ENCODE results near the gene EPHA1. TPM values are rescaled to one million over a fixed set of nuclear protein-coding genes. Genes with fewer than 3 reads are reported as not detected.
"Not testable (repeated sequence)": the region's sequence is repeated elsewhere in the genome, so short reads cannot be mapped to it uniquely, and the experiment has no call there.

Gene EPHA1
- total and polyA plus RNA-seq, 10 donors: 0.80 to 4.5 (median 2.3) TPM

- 93 to 99% (median 97%) methylated on average over 6 of the region's 6 CpGs for WGBS, 5 donors
- H3K27ac ChIP-seq: peak overlapping the region in 2 of 8 donors; percentile 7 to 59
- no peaks in the 10 kb centered on the region for H3K9me3 ChIP-seq
- H3K27me3 ChIP-seq (replicated peaks in 1 of 7): no peaks in the 10 kb centered on the region
- peaks cover 4 to 85% (median 49%) of the 10 kb centered on the region in 6 donors for H3K4me1 ChIP-seq
- no peak for TF ChIP-seq POLR2AphosphoS5 (IDR thresholded peaks at IDR 0.05)
- no peak for TF ChIP-seq POLR2A (IDR thresholded peaks at IDR 0.05)
- TF ChIP-seq, protein P1, sequence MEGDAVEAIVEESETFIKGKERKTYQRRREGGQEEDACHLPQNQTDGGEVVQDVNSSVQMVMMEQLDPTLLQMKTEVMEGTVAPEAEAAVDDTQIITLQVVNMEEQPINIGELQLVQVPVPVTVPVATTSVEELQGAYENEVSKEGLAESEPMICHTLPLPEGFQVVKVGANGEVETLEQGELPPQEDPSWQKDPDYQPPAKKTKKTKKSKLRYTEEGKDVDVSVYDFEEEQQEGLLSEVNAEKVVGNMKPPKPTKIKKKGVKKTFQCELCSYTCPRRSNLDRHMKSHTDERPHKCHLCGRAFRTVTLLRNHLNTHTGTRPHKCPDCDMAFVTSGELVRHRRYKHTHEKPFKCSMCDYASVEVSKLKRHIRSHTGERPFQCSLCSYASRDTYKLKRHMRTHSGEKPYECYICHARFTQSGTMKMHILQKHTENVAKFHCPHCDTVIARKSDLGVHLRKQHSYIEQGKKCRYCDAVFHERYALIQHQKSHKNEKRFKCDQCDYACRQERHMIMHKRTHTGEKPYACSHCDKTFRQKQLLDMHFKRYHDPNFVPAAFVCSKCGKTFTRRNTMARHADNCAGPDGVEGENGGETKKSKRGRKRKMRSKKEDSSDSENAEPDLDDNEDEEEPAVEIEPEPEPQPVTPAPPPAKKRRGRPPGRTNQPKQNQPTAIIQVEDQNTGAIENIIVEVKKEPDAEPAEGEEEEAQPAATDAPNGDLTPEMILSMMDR (IDR thresholded peaks at IDR 0.05 in 8 of 11, conservative IDR thresholded peaks at IDR 0.05 in 3 of 11): no peak
- intact Hi-C loops (cut with DNase I; ENCODE audit: low total_unique reads): no loop called here
- DNase-seq: no peak
- H3K4me3 ChIP-seq: no peak overlapping the region
- peaks cover 3 to 60% (median 50%) of the 10 kb centered on the region in 6 donors for H3K36me3 ChIP-seq
Observed at GRCh38 chr7:143392875-143393266, 15.8 kb downstream of the EPHA1 start.

GRCh38 chr7:143392427-143392826 lies 16.2 kb downstream of the EPHA1 start:
- H3K27me3 ChIP-seq (replicated peaks in 1 of 7); intact Hi-C loops (cut with DNase I; ENCODE audit: low total_unique reads); H3K9me3 ChIP-seq; DNase-seq; H3K4me3 ChIP-seq: not testable (repeated sequence)
- WGBS, 5 donors: 87 to 97% (median 96%) methylated on average over 8 of the region's 8 CpGs
- Histone ChIP-seq H3K27ac (peak overlapping the region in 5 of 8 donors; percentile 31 to 75 (median 59)), H3K36me3 (peaks cover 3 to 64% (median 54%) of the 10 kb centered on the region in 6 donors), H3K4me1 (peaks cover 4 to 89% (median 51%) of the 10 kb centered on the region in 6 donors)

DNA sequence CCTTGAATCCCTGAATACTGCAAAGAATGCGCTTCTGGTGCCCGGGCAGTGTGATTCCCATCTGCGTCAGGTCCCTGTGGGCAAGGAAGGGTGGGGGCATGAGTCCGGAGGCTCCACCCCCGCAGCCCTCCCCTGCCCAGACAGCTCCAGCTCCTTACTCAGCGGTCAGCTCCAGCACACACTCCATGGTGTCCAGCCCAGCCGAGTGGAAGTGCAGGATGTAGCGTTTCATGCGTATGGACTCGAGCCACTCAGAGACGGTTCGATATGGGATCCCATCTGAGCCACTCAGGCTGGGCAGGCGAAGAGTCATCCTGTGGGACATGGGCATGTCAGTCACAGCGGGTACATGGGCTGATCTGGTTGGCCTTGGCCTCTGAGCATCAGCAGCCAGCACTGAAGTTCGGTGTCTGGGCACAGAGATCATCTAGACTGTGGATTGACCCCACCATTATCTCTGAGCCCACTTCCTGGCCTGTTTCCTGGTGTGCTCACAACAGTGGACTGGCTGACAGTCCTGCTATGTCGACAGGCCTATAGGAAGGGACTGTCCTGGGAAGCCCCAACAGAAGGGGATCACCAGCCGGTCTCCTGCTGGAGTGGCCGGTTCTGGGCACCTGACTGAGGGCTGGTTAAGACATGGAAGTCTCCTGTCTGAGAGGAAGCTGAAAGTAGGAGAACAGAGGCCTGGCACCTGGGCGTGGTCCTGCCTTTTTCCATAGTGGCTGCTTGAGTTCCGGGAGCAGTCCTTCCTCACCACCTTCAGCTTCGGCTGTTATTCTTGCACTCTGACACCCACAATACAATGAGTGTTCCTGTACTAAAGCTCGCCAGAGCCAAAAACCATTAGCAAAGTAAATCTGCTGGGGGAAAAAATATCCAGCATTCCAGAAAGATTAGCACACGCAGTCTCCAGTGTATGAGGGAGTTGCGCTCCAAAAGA lies 16.9 kb downstream of the EPHA1 start:
- TF ChIP-seq POLR2A (IDR thresholded peaks at IDR 0.05) (no peak), POLR2AphosphoS5 (IDR thresholded peaks at IDR 0.05) (peak; percentile 63 to 78 (median 69))
- TF ChIP-seq, protein P1 (IDR thresholded peaks at IDR 0.05 in 8 of 11, conservative IDR thresholded peaks at IDR 0.05 in 3 of 11): no peak
- no peak overlapping the region for H3K4me3 ChIP-seq
- 73 to 78% (median 74%) methylated on average over 22 to 24 of the region's 24 CpGs for WGBS, 5 donors

GRCh38 chr7:143390773-143391317 lies 17.8 kb downstream of the EPHA1 start:
- peaks cover 11 to 100% (median 64%) of the 10 kb centered on the region in 6 donors for H3K4me1 ChIP-seq
- WGBS, 5 donors: 86 to 96% (median 90%) methylated on average over 9 of the region's 9 CpGs
- peaks cover 3 to 74% (median 56%) of the 10 kb centered on the region in 6 donors for H3K36me3 ChIP-seq
- no peak for DNase-seq
- intact Hi-C loops (cut with DNase I; ENCODE audit: low total_unique reads): no loop called here
- peak in 1 of 3 donors; percentile 62 for TF ChIP-seq POLR2AphosphoS5 (IDR thresholded peaks at IDR 0.05)
- TF ChIP-seq, protein P1 (IDR thresholded peaks at IDR 0.05 in 8 of 11, conservative IDR thresholded peaks at IDR 0.05 in 3 of 11): no peak
- TF ChIP-seq POLR2A (IDR thresholded peaks at IDR 0.05): no peak
- H3K4me3 ChIP-seq: no peak overlapping the region
- H3K27me3 ChIP-seq (replicated peaks in 1 of 7): no peaks in the 10 kb centered on the region
- no peaks in the 10 kb centered on the region for H3K9me3 ChIP-seq
- peak overlapping the region in 5 of 8 donors; percentile 31 to 75 (median 54) for H3K27ac ChIP-seq

More for the DNA sequence above, 16.9 kb downstream of the EPHA1 start:
- H3K9me3 ChIP-seq: no peaks in the 10 kb centered on the region
- peaks cover 3 to 71% (median 58%) of the 10 kb centered on the region in 6 donors for H3K36me3 ChIP-seq
- intact Hi-C loops (cut with DNase I; ENCODE audit: low total_unique reads): no loop called here
- H3K27me3 ChIP-seq (replicated peaks in 1 of 7): no peaks in the 10 kb centered on the region
- no peak for DNase-seq
- H3K4me1 ChIP-seq: peaks cover 4 to 96% (median 56%) of the 10 kb centered on the region in 6 donors
- peak overlapping the region; percentile 17 to 75 (median 52) for H3K27ac ChIP-seq
